ENCODE results near the gene FST. TPM values are rescaled to one million over a fixed set of nuclear protein-coding genes. Genes with fewer than 3 reads are reported as not detected.
A peak's percentile ranks its signal among the peaks of the same experiment; 100 is the strongest.

FST gene, protein sequence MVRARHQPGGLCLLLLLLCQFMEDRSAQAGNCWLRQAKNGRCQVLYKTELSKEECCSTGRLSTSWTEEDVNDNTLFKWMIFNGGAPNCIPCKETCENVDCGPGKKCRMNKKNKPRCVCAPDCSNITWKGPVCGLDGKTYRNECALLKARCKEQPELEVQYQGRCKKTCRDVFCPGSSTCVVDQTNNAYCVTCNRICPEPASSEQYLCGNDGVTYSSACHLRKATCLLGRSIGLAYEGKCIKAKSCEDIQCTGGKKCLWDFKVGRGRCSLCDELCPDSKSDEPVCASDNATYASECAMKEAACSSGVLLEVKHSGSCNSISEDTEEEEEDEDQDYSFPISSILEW
- total RNA-seq (1 to 10 TPM in 6 of 9 donors, under 1 TPM in 3; 0.50 to 4.8 (median 2.0) TPM), polyA plus RNA-seq (1 to 10 TPM in 1 of 2 donors, under 1 TPM in 1; 0.22 to 2.8 TPM)
- long read RNA-seq, donor 1, partial matches to known transcripts: 0 of 1 reads
- long read RNA-seq, donor 1, other reads (novel, unspliced or antisense): 1 of 1 reads
- long read RNA-seq, donor 2: 0 reads
- long read RNA-seq, donor 3, partial matches to known transcripts: 0 of 1 reads
- long read RNA-seq, donor 3, other reads (novel, unspliced or antisense): 0 of 1 reads

DNA sequence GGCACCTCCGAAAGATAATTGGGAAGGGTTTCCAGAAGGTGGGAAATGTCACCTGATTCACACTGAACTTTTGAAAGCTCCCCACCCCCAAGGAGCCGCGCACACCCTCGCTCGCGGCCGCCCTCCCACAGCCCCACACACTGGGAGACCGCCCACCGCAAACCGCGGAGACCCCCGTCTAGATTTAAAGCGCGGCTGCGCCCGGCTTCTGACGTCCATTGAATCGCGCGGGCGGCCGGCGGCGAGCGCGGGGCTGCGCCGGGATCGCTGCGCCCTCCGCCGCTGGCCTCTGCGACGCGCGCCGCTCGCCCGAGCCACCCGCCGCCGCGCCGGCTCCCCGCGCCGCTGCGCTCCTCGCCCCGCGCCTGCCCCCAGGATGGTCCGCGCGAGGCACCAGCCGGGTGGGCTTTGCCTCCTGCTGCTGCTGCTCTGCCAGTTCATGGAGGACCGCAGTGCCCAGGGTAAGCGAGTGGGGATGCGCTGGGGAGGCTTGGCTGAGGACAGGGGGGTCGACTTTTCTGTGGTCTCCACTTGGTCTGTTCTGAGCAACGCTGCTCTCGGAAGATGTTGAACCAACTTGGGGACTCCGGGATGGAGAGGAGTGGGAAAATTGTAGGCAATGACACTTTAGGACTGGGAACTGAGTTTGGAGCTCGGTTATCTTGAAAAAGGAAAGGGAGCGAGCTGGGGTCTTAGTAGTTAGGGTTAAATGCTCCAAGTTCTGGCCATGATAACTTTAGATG, at the start of gene FST:
Gene FST, plus strand, starts transcription at position 214 of the 743 bp plus-strand sequence. Its CDS starts 163 bp downstream, at position 377.
- Histone ChIP-seq H3K9me3 (no peaks in the 10 kb centered on the region), H3K27me3 (peaks cover 0 to 24% (median 0%) of the 10 kb centered on the region in 9 donors), H3K4me3 (peak within 1 kb of the TSS; percentile 58 to 93 (median 70)), H3K36me3 (peaks cover 0 to 6% (median 0%) of the 10 kb centered on the region in 9 donors), H3K4me1 (peaks cover 0 to 38% (median 7%) of the 10 kb centered on the region in 12 donors), H3K27ac (peak within 1 kb of the TSS in 11 of 12 donors; percentile 22 to 80 (median 74))
- 1% methylated on average over 19 to 64 of the region's 64 CpGs for WGBS, 4 donors
- DNase-seq (peak in 4 of 5 donors; percentile 10 to 57 (median 24)), ATAC-seq (peak in 2 of 4 donors; percentile 18 to 38)
- no peak for TF ChIP-seq POLR2A (IDR thresholded peaks at IDR 0.05)
- TF ChIP-seq, protein P1, sequence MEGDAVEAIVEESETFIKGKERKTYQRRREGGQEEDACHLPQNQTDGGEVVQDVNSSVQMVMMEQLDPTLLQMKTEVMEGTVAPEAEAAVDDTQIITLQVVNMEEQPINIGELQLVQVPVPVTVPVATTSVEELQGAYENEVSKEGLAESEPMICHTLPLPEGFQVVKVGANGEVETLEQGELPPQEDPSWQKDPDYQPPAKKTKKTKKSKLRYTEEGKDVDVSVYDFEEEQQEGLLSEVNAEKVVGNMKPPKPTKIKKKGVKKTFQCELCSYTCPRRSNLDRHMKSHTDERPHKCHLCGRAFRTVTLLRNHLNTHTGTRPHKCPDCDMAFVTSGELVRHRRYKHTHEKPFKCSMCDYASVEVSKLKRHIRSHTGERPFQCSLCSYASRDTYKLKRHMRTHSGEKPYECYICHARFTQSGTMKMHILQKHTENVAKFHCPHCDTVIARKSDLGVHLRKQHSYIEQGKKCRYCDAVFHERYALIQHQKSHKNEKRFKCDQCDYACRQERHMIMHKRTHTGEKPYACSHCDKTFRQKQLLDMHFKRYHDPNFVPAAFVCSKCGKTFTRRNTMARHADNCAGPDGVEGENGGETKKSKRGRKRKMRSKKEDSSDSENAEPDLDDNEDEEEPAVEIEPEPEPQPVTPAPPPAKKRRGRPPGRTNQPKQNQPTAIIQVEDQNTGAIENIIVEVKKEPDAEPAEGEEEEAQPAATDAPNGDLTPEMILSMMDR (IDR thresholded peaks at IDR 0.05): no peak
- intact Hi-C loops (cut with DNase I): loop anchor here in 8 of 10 donors (5.0 to 10.0 kb wide), 7 partner anchors 82 to 747 kb away; partner anchors contain the start of gene NDUFS4 (in 1 of the 8)

DNA sequence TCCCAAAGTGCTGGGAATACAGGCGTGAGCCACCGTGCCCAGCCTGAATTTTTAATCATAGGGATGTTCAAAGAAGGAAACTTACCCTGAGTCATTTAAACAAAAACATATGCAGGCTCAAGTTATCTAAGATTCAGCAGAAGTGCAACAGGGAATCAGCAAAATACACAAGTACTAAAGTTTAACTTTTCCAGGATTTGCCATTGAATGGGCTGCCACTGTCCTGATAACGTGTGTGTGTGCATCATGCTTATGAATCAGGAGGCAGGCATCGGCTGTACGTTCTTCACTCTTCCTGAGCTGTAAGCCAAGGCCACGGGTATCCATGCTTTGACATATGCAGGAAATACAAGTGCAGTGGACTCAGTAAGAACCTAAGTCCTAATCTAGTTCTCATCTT, 48.8 kb upstream of the FST start:
- DNase-seq: no peak
- Histone ChIP-seq H3K27me3 (no peaks in the 10 kb centered on the region), H3K4me3 (no peak overlapping the region), H3K36me3 (no peaks in the 10 kb centered on the region), H3K27ac (no peak overlapping the region), H3K4me1 (no peaks in the 10 kb centered on the region), H3K9me3 (no peaks in the 10 kb centered on the region)
- intact Hi-C loops (cut with DNase I): loop anchor here in 3 of 10 donors (5.0 to 10.0 kb wide), 2 partner anchors 259 to 267 kb away; no protein-coding TSS in a partner anchor
- 75 to 82% (median 80%) methylated on average over 6 of the region's 6 CpGs for WGBS, 4 donors
- no peak for ATAC-seq
- no peak for TF ChIP-seq POLR2A (IDR thresholded peaks at IDR 0.05)
- TF ChIP-seq, protein P1 (IDR thresholded peaks at IDR 0.05): no peak

DNA sequence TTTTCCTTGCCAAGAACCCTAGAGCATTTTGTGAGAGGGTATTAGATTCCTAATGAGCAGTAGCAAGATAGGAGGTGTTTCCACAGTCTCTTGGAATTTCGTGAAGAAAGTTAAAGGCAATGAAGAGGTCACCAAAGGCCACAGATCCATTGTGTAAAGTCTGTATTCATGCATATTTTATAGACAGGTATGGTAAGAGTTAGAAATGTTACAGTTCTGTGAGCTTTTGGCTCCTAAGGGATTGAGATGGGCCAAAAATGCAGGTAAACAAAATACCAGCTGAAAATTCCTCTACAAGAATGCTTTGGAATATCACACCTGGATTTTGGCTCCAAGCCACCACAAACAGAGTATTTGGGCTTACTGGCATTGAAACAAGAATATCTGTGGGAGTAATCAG, 47.4 kb upstream of the FST start:
- H3K4me1 ChIP-seq: no peaks in the 10 kb centered on the region
- H3K9me3 ChIP-seq: no peaks in the 10 kb centered on the region
- ATAC-seq (no peak), DNase-seq (no peak)
- intact Hi-C loops (cut with DNase I): loop anchor here in 3 of 10 donors (5.0 to 10.0 kb wide), 2 partner anchors 261 to 268 kb away; no protein-coding TSS in a partner anchor
- H3K4me3 ChIP-seq: no peak overlapping the region
- H3K27ac ChIP-seq: no peak overlapping the region
- H3K36me3 ChIP-seq: no peaks in the 10 kb centered on the region
- no peaks in the 10 kb centered on the region for H3K27me3 ChIP-seq
- no peak for TF ChIP-seq POLR2A (IDR thresholded peaks at IDR 0.05)
- TF ChIP-seq, protein P1 (IDR thresholded peaks at IDR 0.05): no peak
- 32 to 70% (median 52%) methylated on average over 1 of the region's 1 CpG for WGBS, 4 donors
